ENCODE data around the gene RIIAD1. TPM values are rescaled to one million over a fixed set of nuclear protein-coding genes. Genes with fewer than 3 reads are reported as not detected.
A peak's percentile ranks its signal among the peaks of the same experiment; 100 is the strongest.
"Not testable (repeated sequence)": the region's sequence is repeated elsewhere in the genome, so short reads cannot be mapped to it uniquely, and the experiment has no call there.

Gene RIIAD1
- total RNA-seq, 1 experiment from 2014 or later: not detected

- DNase-seq: no peak
- H3K36me3 ChIP-seq (ENCODE audit: insufficient read depth, low read length): peaks cover 25% of the 10 kb centered on the region; the same call in 1 of the 2 replicates
- no peaks in the 10 kb centered on the region for H4K20me1 ChIP-seq (ENCODE audit: insufficient read depth, low read depth, low read length)
- H3K4me3 ChIP-seq (ENCODE audit: low read length): no peak overlapping the region
- H3K27ac ChIP-seq (ENCODE audit: low read length): no peak overlapping the region
- H3K4me1 ChIP-seq (ENCODE audit: low read length): peaks cover 15% of the 10 kb centered on the region
- H2AFZ ChIP-seq (ENCODE audit: low read length): no peak overlapping the region
- no peaks in the 10 kb centered on the region for H3K27me3 ChIP-seq (ENCODE audit: low read length)
- no peaks in the 10 kb centered on the region for H3K9me3 ChIP-seq (ENCODE audit: low read length)
- H3K9me2 ChIP-seq (replicated peaks; ENCODE audit: insufficient read depth, low read length): no peaks in the 10 kb centered on the region
- no peak overlapping the region for H3K4me2 ChIP-seq (ENCODE audit: low read depth, low read length, poor library complexity, severe bottlenecking)
- no peak overlapping the region for H3K9ac ChIP-seq (ENCODE audit: low read length)
- H3K79me2 ChIP-seq (ENCODE audit: low read length): peaks cover 22% of the 10 kb centered on the region
Observed at GRCh38 chr1:151759241-151759640, 37.9 kb downstream of the RIIAD1 start.

GRCh38 chr1:151760597-151761385 is 39.5 kb downstream of the RIIAD1 start:
- H3K4me3 ChIP-seq (ENCODE audit: low read length): no peak overlapping the region
- peaks cover 24% of the 10 kb centered on the region for H3K4me1 ChIP-seq (ENCODE audit: low read length)
- no peak for DNase-seq
- H3K36me3 ChIP-seq (ENCODE audit: insufficient read depth, low read length): peaks cover 25% of the 10 kb centered on the region; the same call in 1 of the 2 replicates
- no peaks in the 10 kb centered on the region for H3K9me2 ChIP-seq (replicated peaks; ENCODE audit: insufficient read depth, low read length)
- H3K4me2 ChIP-seq (ENCODE audit: low read depth, low read length, poor library complexity, severe bottlenecking): no peak overlapping the region
- no peaks in the 10 kb centered on the region for H3K9me3 ChIP-seq (ENCODE audit: low read length)
- no peaks in the 10 kb centered on the region for H3K27me3 ChIP-seq (ENCODE audit: low read length)
- no peak overlapping the region for H3K9ac ChIP-seq (ENCODE audit: low read length)
- H3K79me2 ChIP-seq (ENCODE audit: low read length): peaks cover 24% of the 10 kb centered on the region
- no peak overlapping the region for H3K27ac ChIP-seq (ENCODE audit: low read length)
- no peak overlapping the region for H2AFZ ChIP-seq (ENCODE audit: low read length)
- no peaks in the 10 kb centered on the region for H4K20me1 ChIP-seq (ENCODE audit: insufficient read depth, low read depth, low read length)

- peak; percentile 94 for DNase-seq
- no peaks in the 10 kb centered on the region for H3K27me3 ChIP-seq (ENCODE audit: low read length)
- no peaks in the 10 kb centered on the region for H3K9me2 ChIP-seq (replicated peaks; ENCODE audit: insufficient read depth, low read length)
- H4K20me1 ChIP-seq (ENCODE audit: insufficient read depth, low read depth, low read length): no peaks in the 10 kb centered on the region
- no peaks in the 10 kb centered on the region for H3K9me3 ChIP-seq (ENCODE audit: low read length)
- H3K27ac ChIP-seq (ENCODE audit: low read length): peak within 1 kb of the TSS; percentile 54
- peaks cover 25% of the 10 kb centered on the region; the same call in 1 of the 2 replicates for H3K36me3 ChIP-seq (ENCODE audit: insufficient read depth, low read length)
- peak within 1 kb of the TSS; percentile 78 for H3K4me3 ChIP-seq (ENCODE audit: low read length)
- peaks cover 24% of the 10 kb centered on the region for H3K4me1 ChIP-seq (ENCODE audit: low read length)
- H3K4me2 ChIP-seq (ENCODE audit: low read depth, low read length, poor library complexity, severe bottlenecking): peak within 1 kb of the TSS; percentile 88
- peak within 1 kb of the TSS; percentile 80 for H3K9ac ChIP-seq (ENCODE audit: low read length)
- H3K79me2 ChIP-seq (ENCODE audit: low read length): peaks cover 24% of the 10 kb centered on the region
- H2AFZ ChIP-seq (ENCODE audit: low read length): peak within 1 kb of the TSS; percentile 40; the same call in 1 of the 2 replicates
Observed at GRCh38 chr1:151762941-151763921, 41.9 kb downstream of the RIIAD1 start, which contains the start of gene MRPL9. TSS of gene MRPL9 (minus strand) at chr1:151763496. CDS start at chr1:151763479, 17 bp downstream.

- Histone ChIP-seq H3K27me3 (ENCODE audit: low read length) (no peaks in the 10 kb centered on the region), H3K79me2 (ENCODE audit: low read length) (peaks cover 24% of the 10 kb centered on the region), H3K36me3 (ENCODE audit: insufficient read depth, low read length) (peaks cover 25% of the 10 kb centered on the region; the same call in 1 of the 2 replicates), H4K20me1 (ENCODE audit: insufficient read depth, low read depth, low read length) (no peaks in the 10 kb centered on the region), H3K4me2 (ENCODE audit: low read depth, low read length, poor library complexity, severe bottlenecking) (peak overlapping the region; percentile 88), H3K9me2 (replicated peaks; ENCODE audit: insufficient read depth, low read length) (no peaks in the 10 kb centered on the region), H3K4me3 (ENCODE audit: low read length) (peak overlapping the region; percentile 78), H3K9ac (ENCODE audit: low read length) (peak overlapping the region; percentile 80), H3K9me3 (ENCODE audit: low read length) (no peaks in the 10 kb centered on the region), H2AFZ (ENCODE audit: low read length) (peak overlapping the region; percentile 38; the same call in 1 of the 2 replicates), H3K4me1 (ENCODE audit: low read length) (peaks cover 24% of the 10 kb centered on the region), H3K27ac (ENCODE audit: low read length) (peak overlapping the region; percentile 54)
- DNase-seq: peak; percentile 58
Observed at GRCh38 chr1:151763990-151764389, 42.7 kb downstream of the RIIAD1 start.

GRCh38 chr1:151768351-151769066 is 47.2 kb downstream of the RIIAD1 start:
- not testable (repeated sequence) for H3K9me3 ChIP-seq (ENCODE audit: low read length); H3K27me3 ChIP-seq (ENCODE audit: low read length); DNase-seq; H3K79me2 ChIP-seq (ENCODE audit: low read length); H3K27ac ChIP-seq (ENCODE audit: low read length); H3K9me2 ChIP-seq (replicated peaks; ENCODE audit: insufficient read depth, low read length); H3K9ac ChIP-seq (ENCODE audit: low read length); H2AFZ ChIP-seq (ENCODE audit: low read length); H4K20me1 ChIP-seq (ENCODE audit: insufficient read depth, low read depth, low read length); H3K36me3 ChIP-seq (ENCODE audit: insufficient read depth, low read length); H3K4me3 ChIP-seq (ENCODE audit: low read length); H3K4me2 ChIP-seq (ENCODE audit: low read depth, low read length, poor library complexity, severe bottlenecking)
- H3K4me1 ChIP-seq (ENCODE audit: low read length): peaks cover 13% of the 10 kb centered on the region

- not testable (repeated sequence) for H3K27ac ChIP-seq (ENCODE audit: low read length); H3K79me2 ChIP-seq (ENCODE audit: low read length); H3K4me1 ChIP-seq (ENCODE audit: low read length); DNase-seq; H3K9me3 ChIP-seq (ENCODE audit: low read length); H3K4me3 ChIP-seq (ENCODE audit: low read length); H3K4me2 ChIP-seq (ENCODE audit: low read depth, low read length, poor library complexity, severe bottlenecking); H3K9me2 ChIP-seq (replicated peaks; ENCODE audit: insufficient read depth, low read length); H3K9ac ChIP-seq (ENCODE audit: low read length); H4K20me1 ChIP-seq (ENCODE audit: insufficient read depth, low read depth, low read length); H3K27me3 ChIP-seq (ENCODE audit: low read length); H2AFZ ChIP-seq (ENCODE audit: low read length); H3K36me3 ChIP-seq (ENCODE audit: insufficient read depth, low read length)
Observed at GRCh38 chr1:151769270-151769669, 47.9 kb downstream of the RIIAD1 start.

- Histone ChIP-seq H2AFZ (ENCODE audit: low read length) (no peak overlapping the region), H3K4me1 (ENCODE audit: low read length) (no peaks in the 10 kb centered on the region), H3K4me2 (ENCODE audit: low read depth, low read length, poor library complexity, severe bottlenecking) (no peak overlapping the region), H3K36me3 (ENCODE audit: insufficient read depth, low read length) (no peaks in the 10 kb centered on the region), H3K79me2 (ENCODE audit: low read length) (no peaks in the 10 kb centered on the region), H3K27ac (ENCODE audit: low read length) (no peak overlapping the region), H4K20me1 (ENCODE audit: insufficient read depth, low read depth, low read length) (no peaks in the 10 kb centered on the region), H3K9ac (ENCODE audit: low read length) (no peak overlapping the region), H3K4me3 (ENCODE audit: low read length) (no peak overlapping the region), H3K9me3 (ENCODE audit: low read length) (no peaks in the 10 kb centered on the region), H3K9me2 (replicated peaks; ENCODE audit: insufficient read depth, low read length) (no peaks in the 10 kb centered on the region), H3K27me3 (ENCODE audit: low read length) (no peaks in the 10 kb centered on the region)
- DNase-seq: no peak
Observed at GRCh38 chr1:151773702-151774101, 52.4 kb downstream of the RIIAD1 start.
